Effector CD8-positive, alpha-beta T cell (primary cell): ENCODE data around the gene RNF151.
"Not testable (repeated sequence)": the region's sequence is repeated elsewhere in the genome, so short reads cannot be mapped to it uniquely, and the experiment has no call there.

Source experiments
- DNase-seq: peaks from one replicate; lab custom pipeline; 2025; lab: John Stamatoyannopoulos, UW

The RNF151 gene

GRCh38 chr16:1959269-1960039 is 7.2 kb upstream of the RNF151 start, which contains the start of gene NDUFB10:
Gene NDUFB10, plus strand, starts transcription at chr16:1959538. Its CDS starts 87 bp downstream, at chr16:1959625.
- DNase-seq: peak; percentile 84

- DNase-seq: no peak
These were observed 5.7 kb upstream of the RNF151 start for GRCh38 chr16:1960665-1961630.

DNA sequence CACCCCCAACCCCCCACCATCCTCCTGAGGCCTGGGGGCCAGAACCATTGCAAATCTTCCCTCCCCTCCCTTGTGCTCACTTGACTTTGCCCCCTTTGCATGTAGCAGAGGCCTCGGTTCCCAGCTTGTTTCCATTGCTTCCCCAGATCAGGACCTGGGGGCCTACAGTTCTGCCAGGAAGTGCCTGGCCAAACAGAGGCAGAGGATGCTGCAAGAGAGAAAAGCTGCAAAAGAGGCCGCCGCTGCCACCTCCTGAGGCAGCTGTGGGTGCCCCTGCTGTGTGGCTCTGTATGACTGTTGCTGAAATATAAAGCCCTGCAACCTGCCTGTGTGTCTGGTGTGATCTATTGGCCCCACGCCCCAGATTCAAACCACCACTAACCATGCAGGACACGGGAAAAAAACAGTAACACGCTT is 5.0 kb upstream of the RNF151 start:
- no peak for DNase-seq

DNA sequence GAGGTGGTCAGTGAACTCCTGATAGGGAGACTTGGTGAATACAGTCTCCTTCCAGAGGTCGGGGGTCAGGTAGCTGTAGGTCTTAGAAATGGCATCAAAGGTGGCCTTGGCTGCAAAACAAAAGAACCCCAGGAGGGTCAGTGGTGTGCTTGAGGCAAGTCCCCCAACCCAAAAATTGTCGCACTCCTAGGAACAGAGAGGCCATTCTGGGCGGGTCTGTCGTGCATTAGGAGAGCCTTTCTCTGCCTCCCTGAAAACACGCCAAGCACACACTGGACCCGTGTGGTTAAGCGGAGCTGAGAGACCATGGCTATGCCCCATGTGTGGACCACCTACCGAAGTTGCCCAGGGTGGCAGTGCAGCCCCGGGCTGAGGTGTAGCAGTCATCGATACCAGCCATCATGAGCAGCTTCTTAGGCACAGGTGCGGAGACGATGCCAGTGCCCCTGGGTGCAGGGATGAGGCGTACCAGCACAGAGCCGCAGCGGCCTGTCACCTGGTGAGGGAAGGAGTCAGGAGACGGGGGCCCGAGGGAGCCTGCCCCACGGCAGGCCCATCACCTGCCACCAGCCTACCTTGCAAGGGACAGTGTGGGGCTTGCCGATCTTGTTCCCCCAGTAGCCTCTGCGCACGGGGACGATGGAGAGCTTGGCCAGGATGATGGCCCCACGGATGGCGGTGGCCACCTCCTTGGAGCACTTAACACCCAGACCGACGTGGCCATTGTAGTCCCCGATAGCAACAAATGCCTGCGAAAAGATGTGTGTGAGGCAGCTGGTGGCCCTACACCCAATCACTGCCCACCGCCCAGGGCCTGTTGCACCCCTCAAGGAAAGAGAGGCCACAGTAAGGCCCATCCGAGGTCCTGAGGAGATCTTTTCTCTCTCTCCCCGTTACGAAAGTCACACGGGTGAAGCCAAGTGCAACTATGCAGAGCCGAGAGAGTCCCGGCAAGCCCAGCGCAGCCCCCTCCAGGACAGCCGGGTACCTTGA is 4.2 kb upstream of the RNF151 start:
- not testable (repeated sequence) for DNase-seq

DNA sequence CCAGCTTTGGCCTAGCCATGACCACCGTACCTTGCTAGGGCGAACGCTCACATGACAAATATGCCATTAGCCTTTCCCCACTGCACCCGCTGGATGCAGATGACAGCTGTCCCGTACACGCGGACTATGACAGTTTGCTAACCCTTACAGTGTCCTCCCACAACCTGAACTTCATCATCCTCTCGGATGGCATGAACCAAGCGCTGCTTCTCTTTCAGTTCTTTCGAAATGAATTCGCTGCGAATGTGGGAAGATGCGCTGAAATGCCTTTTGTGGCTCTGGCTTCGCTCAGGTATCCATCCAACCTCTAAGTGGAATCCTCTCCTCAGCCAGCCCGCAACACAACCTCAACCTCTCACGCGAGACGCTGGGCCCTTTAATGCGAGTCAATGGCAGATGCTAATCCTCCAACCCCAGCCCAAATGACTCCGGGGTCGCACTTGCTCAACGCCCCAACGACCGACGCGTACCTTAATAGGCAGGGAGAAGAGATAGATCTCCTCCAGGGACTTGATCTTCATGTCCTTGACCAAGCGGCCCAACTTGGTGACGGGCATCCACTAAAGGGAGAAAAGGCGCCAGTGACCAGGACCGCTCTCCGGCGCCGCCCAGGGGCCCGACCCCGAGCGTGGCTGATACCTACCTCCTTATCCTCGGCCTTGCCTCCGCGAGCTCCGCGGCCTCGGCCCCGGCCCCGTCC is 2.7 kb upstream of the RNF151 start:
- no peak for DNase-seq

DNA sequence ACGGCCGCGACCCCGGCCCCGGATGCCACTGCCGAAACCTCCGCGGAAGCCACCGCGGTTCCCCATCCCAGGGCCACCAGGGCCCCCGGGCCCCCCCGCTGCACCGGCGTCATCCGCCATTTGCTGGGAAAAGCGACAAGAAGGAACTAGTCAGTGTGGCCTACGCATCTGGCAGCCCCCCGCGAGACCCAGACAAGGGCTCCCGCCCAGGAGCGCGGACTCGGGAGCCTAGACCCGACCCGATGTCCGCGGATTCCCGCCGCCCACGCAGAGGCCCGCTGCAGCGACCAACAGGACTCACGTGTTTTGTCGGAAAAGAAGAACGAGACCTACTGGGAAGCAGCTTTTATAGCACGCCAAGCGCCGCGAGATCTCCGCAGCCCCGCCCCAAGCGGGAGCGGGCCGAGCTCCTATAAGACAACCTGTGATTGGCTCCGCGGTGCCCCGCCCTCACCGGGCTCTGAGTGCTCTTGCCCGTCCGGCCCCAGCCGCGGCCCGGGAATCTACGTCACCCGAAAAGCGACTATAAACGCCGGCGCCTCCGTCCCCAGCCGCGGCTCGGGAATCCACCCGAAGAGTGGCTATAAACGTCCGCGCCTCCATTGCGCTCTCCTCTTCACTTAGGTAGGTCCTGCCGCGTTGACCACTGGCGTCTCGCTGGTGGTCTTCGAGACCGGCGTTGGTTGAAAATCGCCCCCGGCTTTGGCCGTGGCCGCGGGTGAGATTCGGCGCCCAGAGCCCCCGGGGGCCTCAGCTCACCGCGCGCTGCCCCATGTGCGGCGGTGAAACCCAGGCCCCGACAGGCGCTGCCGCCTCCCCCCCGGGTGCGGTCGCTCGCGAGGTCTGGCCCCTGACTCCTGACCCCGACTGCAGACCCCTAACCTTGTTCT is 1.9 kb upstream of the RNF151 start, which contains the start of gene RPS2:
Gene RPS2, minus strand, starts transcription at position 321 of the 890 bp plus-strand sequence. Its CDS starts 201 bp downstream, at position 120.
- DNase-seq: peak; percentile 99

GRCh38 chr16:1965396-1966001 is 1.2 kb upstream of the RNF151 start:
- no peak for DNase-seq

GRCh38 chr16:1968146-1968953 is 1.7 kb downstream of the RNF151 start:
- no peak for DNase-seq

DNA sequence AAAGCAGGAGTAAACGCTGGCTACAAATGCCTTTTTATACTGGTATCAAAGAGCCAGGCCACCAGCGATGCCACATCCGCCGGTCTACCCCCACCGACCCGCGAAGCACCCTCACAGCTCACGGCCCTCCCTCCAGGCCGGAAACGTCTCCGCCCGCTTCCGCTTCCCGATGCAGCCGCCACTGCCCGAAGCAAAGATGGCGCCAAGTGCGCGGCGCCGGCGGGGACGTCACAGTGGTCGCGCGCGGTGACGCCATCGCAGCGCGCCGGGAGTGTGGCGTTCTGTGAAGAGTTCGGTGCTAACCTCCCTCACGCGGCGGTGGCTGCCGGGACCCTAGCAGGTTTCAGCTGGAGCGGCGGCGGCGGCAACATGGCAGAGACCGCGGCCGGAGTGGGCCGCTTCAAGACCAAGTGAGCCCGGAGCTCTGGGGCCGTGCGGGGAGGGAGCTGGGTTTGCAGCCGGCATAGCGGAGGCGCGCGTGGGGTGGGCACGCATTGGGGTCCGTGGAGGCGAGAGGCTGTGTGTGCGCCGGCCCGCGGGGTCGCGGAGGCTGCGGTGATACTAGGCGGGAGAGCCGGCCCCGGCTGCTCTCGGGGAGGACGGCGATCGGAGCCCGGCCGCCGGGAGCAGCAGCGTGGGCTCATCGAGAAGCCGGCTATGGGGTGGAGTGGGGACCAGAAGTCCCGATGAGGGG is 5.3 kb downstream of the RNF151 start, which contains the start of gene TBL3:
Gene TBL3, plus strand, starts transcription at position 258 of the 694 bp plus-strand sequence. Its CDS starts 112 bp downstream, at position 370.
- peak; percentile 92 for DNase-seq

DNA sequence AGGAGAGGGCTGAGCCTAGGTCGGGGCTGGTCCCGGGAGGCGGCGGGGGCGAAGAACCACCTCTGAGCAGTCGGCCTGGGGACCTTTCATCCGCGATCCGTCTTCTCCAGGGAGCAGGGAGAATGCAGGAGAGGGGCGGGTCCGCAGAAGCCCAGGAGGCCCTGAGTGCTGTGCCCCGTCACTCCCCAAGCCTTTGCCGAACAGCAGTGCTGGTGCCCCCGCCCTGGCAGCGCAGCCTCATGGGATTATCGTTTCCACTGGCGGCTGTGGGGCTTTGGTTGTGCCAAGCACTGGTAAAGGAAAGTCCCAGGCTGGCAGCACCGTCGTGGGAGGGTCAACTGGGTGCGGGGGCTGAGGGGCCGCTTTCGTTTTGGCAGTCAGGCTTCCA is 5.8 kb downstream of the RNF151 start:
- DNase-seq: no peak

GRCh38 chr16:1973461-1974156 is 7.0 kb downstream of the RNF151 start:
- DNase-seq: no peak

- no peak for DNase-seq
These were observed 7.8 kb downstream of the RNF151 start for GRCh38 chr16:1974157-1975070.

DNA sequence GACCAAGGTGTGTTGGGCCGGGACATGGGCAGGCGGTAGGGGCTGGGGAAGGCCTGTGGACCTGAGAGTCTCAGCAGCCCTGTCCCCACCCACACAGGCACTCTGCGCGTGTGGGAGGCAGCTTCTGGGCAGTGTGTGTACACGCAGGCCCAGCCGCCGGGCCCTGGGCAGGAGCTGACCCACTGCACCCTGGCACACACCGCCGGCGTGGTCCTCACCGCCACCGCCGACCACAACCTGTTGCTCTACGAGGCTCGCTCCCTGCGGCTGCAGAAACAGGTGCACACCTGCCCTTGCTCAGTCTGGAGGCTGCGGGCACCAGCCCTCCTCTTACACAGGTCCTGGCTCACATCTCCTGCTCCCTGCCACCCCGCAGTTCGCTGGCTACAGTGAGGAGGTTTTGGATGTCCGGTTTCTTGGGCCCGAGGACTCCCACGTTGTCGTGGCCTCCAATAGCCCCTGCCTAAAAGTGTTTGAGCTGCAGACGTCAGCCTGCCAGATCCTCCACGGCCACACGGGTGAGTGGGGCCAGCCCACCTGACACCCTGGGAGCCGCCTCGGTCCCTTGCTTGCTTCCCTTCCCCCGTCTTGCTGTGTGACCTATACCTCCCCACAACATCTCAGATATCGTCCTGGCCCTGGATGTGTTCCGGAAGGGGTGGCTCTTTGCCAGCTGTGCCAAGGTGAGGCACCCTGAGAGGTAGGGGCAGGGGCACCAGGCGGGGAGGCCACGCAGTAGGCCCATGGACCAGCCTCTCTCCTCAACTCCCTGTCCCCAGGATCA is 9.0 kb downstream of the RNF151 start:
- DNase-seq: no peak

DNA sequence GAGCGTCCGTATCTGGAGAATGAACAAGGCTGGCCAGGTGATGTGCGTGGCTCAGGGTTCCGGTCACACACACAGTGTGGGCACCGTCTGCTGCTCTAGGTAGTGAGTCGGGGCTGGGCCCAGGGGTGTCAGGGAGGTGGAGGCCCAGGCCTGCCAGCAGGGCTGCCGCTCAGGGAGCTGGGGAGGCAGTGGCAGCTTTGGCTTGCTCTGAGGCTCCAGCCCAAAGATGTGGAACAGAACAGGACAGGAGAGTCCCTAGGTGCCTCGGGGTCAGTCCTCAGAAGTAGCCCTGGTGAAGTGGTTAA is 9.5 kb downstream of the RNF151 start:
- DNase-seq: no peak
